GM23338 (cell line): ENCODE data around the gene CCR5. TPM values are rescaled to one million over a fixed set of nuclear protein-coding genes. Genes with fewer than 3 reads are reported as not detected.

Experiments used
- ATAC-seq: fragments of 200-7000 bp; cut with Tn5 transposase; 3 replicates; pipeline ENCODE4 v1.9.1; 2020
- DNase-seq: peaks from one replicate; pipeline ENCODE4 v3.0.0-alpha.2; 2015; ENCODE audit warnings: low spot score
- H2AFZ ChIP-seq: fragments of 200-600 bp; sonication (generic); 2 replicates; pipeline ENCODE4 v1.8.0; 2016; ENCODE audit warnings: antibody characterized with exemption, mild to moderate bottlenecking, moderate library complexity
- H3F3A ChIP-seq: fragments of 200-600 bp; sonication (generic); replicated peaks from 2 replicates; pipeline ENCODE4 v1.8.0; 2017; ENCODE audit warnings: antibody characterized with exemption, mixed run types, low read depth
- H3K27ac ChIP-seq: fragments of 200-600 bp; sonication (generic); 2 replicates; pipeline ENCODE4 v1.6.1; 2016; ENCODE audit warnings: low read depth
- H3K27me3 ChIP-seq: fragments of 200-600 bp; sonication (generic); 2 replicates; pipeline ENCODE4 v1.8.0; 2016; ENCODE audit warnings: mild to moderate bottlenecking, mixed run types, moderate library complexity; ENCODE audit not compliant: insufficient read depth
- H3K36me3 ChIP-seq: fragments of 200-600 bp; sonication (generic); 2 replicates; pipeline ENCODE4 v1.8.0; 2016; ENCODE audit warnings: mild to moderate bottlenecking; ENCODE audit not compliant: insufficient read depth
- H3K4me1 ChIP-seq: fragments of 200-600 bp; sonication (generic); 2 replicates; pipeline ENCODE4 v1.8.0; 2016; ENCODE audit warnings: mild to moderate bottlenecking, moderate library complexity; ENCODE audit not compliant: insufficient read depth
- H3K4me2 ChIP-seq: fragments of 200-600 bp; sonication (generic); 2 replicates; pipeline ENCODE4 v1.7.1; 2017; ENCODE audit warnings: mixed run types
- H3K4me3 ChIP-seq: fragments of 200-600 bp; sonication (generic); 2 replicates; pipeline ENCODE4 v1.6.1; 2016; ENCODE audit warnings: mixed run types
- H3K79me2 ChIP-seq: fragments of 200-600 bp; sonication (generic); replicated peaks from 2 replicates; pipeline ENCODE4 v1.8.0; 2017; ENCODE audit warnings: mild to moderate bottlenecking; ENCODE audit not compliant: insufficient read depth
- H3K9me2 ChIP-seq: fragments of 200-600 bp; sonication (generic); 2 replicates; pipeline ENCODE4 v1.8.0; 2017; ENCODE audit not compliant: insufficient read depth
- H4K20me1 ChIP-seq: fragments of 200-600 bp; sonication (generic); replicated peaks from 2 replicates; pipeline ENCODE4 v1.8.0; 2017; ENCODE audit warnings: mild to moderate bottlenecking; ENCODE audit not compliant: insufficient read depth
- H3K27ac Mint-ChIP-seq: 2 replicates; pipeline ENCODE4 v1.8.0; 2020; ENCODE audit warnings: inconsistent platforms, mild to moderate bottlenecking, moderate library complexity, mixed read lengths
- H3K27me3 Mint-ChIP-seq: 3 replicates; pipeline ENCODE4 v1.8.0; 2022; ENCODE audit warnings: low read depth, mild to moderate bottlenecking, moderate library complexity, mixed read lengths, inconsistent platforms; ENCODE audit not compliant: insufficient read depth, poor library complexity
- H3K36me3 Mint-ChIP-seq: 3 replicates; pipeline ENCODE4 v1.8.0; 2021; ENCODE audit warnings: low read depth, mild to moderate bottlenecking, inconsistent platforms, moderate library complexity, mixed read lengths
- H3K4me1 Mint-ChIP-seq: 3 replicates; pipeline ENCODE4 v1.8.0; 2020; ENCODE audit warnings: mild to moderate bottlenecking, inconsistent platforms, mixed read lengths
- H3K4me3 Mint-ChIP-seq: 3 replicates; pipeline ENCODE4 v1.8.0; 2021; ENCODE audit warnings: moderate library complexity, mild to moderate bottlenecking, inconsistent platforms, mixed read lengths
- H3K9me3 Mint-ChIP-seq: 3 replicates; pipeline ENCODE4 v1.8.0; 2020; ENCODE audit warnings: moderate library complexity, mild to moderate bottlenecking, inconsistent platforms, mixed read lengths
- CREB1 ChIP-seq: fragments of 250-450 bp; sonication (Bioruptor Pico); IDR thresholded peaks from 2 replicates; pipeline ENCODE4 v1.5.0; 2020; ENCODE audit warnings: low read depth, mild to moderate bottlenecking, moderate library complexity
- CTCF ChIP-seq, 2 experiments: fragments of 200-600 bp in 1 of 2; sonication (generic) in 1 of 2; conservative IDR thresholded peaks; 2 replicates each; pipeline versions ENCODE4 v1.5.1 to v1.6.1; 2016 to 2017; ENCODE audit warnings: antibody characterized with exemption in 2 of 2, low read depth in 2 of 2, mild to moderate bottlenecking in 2 of 2, moderate library complexity in 1 of 2
- EZH2 ChIP-seq: fragments of 200-600 bp; sonication (generic); IDR thresholded peaks from one replicate; pipeline ENCODE4 v1.8.0; 2017; ENCODE audit warnings: antibody characterized with exemption, mild to moderate bottlenecking, low read depth; ENCODE audit not compliant: unreplicated experiment
- EZH2phosphoT487 ChIP-seq: fragments of 200-600 bp; sonication (generic); IDR thresholded peaks from one replicate; pipeline ENCODE4 v1.8.1; 2018; ENCODE audit warnings: antibody characterized with exemption; ENCODE audit not compliant: unreplicated experiment
- JUNB ChIP-seq: IDR thresholded peaks from one replicate; pipeline ENCODE4 v1.6.1; 2016; ENCODE audit warnings: antibody characterized with exemption; ENCODE audit not compliant: unreplicated experiment
- NANOG ChIP-seq: IDR thresholded peaks from 2 replicates; pipeline ENCODE4 v1.6.1; 2016; ENCODE audit warnings: antibody characterized with exemption, borderline replicate concordance
- POLR2AphosphoS5 ChIP-seq: IDR thresholded peaks from 2 replicates; pipeline ENCODE4 v1.6.1; 2016; ENCODE audit warnings: antibody characterized with exemption, low read depth
- REST ChIP-seq: IDR thresholded peaks from one replicate; pipeline ENCODE4 v1.6.1; 2018; ENCODE audit warnings: antibody characterized with exemption; ENCODE audit not compliant: unreplicated experiment
- STAT1 ChIP-seq: IDR thresholded peaks from one replicate; pipeline ENCODE4 v1.6.1; 2016; ENCODE audit warnings: antibody characterized with exemption; ENCODE audit not compliant: unreplicated experiment
- ZNF114 ChIP-seq: fragments of 250-450 bp; sonication (Bioruptor Pico); IDR thresholded peaks from 2 replicates; pipeline ENCODE4 v1.5.0; 2020; ENCODE audit warnings: mild to moderate bottlenecking, moderate library complexity
- ZNF331 ChIP-seq: fragments of 250-450 bp; sonication (Bioruptor Pico); IDR thresholded peaks from 2 replicates; pipeline ENCODE4 v1.5.0; 2020; ENCODE audit warnings: low read depth, mild to moderate bottlenecking, moderate library complexity
- ZNF462 ChIP-seq: fragments of 250-450 bp; sonication (Bioruptor Pico); IDR thresholded peaks from 2 replicates; pipeline ENCODE4 v1.5.0; 2020; ENCODE audit warnings: mild to moderate bottlenecking, moderate library complexity
- polyA plus RNA-seq: library from polyadenylated mRNA; unstranded; fragments of >200 nt; fragmentation: Nextera tagmentation; extraction: Ambion mirVana; gene quantifications from 2 replicates; pipeline ENCODE4 v1.2.1, GENCODE V29; 2016
- total RNA-seq: library from RNA; depleted of rRNA; stranded (reverse); fragments of >200 nt; shearing (Covaris generic); gene quantifications from 2 replicates; pipeline ENCODE4 v1.2.3, GENCODE V29; 2014
- TF ChIP-seq, protein P1 (sequence below): IDR thresholded peaks from 2 replicates; pipeline ENCODE4 v1.6.1; 2016; ENCODE audit warnings: antibody characterized with exemption

The CCR5 gene
- total and polyA plus RNA-seq, 2 experiments from 2014 or later = not detected

DNA sequence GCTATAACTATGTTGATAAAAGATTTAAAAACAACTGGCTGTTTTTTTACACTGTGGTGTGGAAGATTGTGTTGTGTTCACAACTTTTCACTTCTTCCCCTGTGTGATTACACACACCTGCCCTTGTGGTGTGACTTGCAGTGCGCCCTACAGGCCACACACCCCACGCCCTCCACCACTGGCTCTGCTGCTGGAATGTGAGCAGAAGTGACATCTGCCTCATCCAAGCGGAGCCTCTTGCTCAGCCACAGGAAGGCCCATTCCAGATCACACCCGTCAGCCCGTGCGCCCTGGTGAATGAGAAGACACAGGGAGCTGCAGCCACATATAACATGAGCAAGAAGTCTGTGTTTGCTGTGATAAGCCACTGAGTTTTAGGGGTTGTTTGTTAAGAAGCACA, 9.8 kb upstream of the CCR5 start:
- no peak for TF ChIP-seq CREB1
- TF ChIP-seq JUNB = no peak
- no peak for TF ChIP-seq NANOG
- TF ChIP-seq STAT1 = no peak
- no peak for TF ChIP-seq ZNF331 (CRISPR knock-in tag)
- TF ChIP-seq, protein P1, sequence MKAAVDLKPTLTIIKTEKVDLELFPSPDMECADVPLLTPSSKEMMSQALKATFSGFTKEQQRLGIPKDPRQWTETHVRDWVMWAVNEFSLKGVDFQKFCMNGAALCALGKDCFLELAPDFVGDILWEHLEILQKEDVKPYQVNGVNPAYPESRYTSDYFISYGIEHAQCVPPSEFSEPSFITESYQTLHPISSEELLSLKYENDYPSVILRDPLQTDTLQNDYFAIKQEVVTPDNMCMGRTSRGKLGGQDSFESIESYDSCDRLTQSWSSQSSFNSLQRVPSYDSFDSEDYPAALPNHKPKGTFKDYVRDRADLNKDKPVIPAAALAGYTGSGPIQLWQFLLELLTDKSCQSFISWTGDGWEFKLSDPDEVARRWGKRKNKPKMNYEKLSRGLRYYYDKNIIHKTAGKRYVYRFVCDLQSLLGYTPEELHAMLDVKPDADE = no peak
- TF ChIP-seq POLR2AphosphoS5 = no peak
- TF ChIP-seq REST = no peak
- no peak for TF ChIP-seq EZH2phosphoT487
- no peak for TF ChIP-seq CTCF (conservative IDR thresholded peaks at IDR 0.05; ENCODE audit: low read depth in 2 of 2)
- TF ChIP-seq ZNF462 (CRISPR knock-in tag) = no peak
- no peak for TF ChIP-seq ZNF114 (CRISPR knock-in tag)
- no peak for TF ChIP-seq EZH2
- no peaks in the 10 kb centered on the region for H3K27me3 ChIP-seq
- H3K27ac Mint-ChIP-seq = no peak overlapping the region; the same call in 1 of the 2 replicates
- H3K27me3 Mint-ChIP-seq = peaks cover 2% of the 10 kb centered on the region
- no peaks in the 10 kb centered on the region for H3K36me3 ChIP-seq
- no peaks in the 10 kb centered on the region; the same call in 1 of the 3 replicates for H3K4me1 Mint-ChIP-seq
- ATAC-seq = peak; percentile 48; the same call in 2 of the 3 replicates
- H3K9me2 ChIP-seq = peaks cover 9% of the 10 kb centered on the region
- no peaks in the 10 kb centered on the region for H3F3A ChIP-seq
- H3K27ac ChIP-seq = no peak overlapping the region
- H3K36me3 Mint-ChIP-seq = no peaks in the 10 kb centered on the region
- H3K4me3 ChIP-seq = no peak overlapping the region
- H3K79me2 ChIP-seq = no peaks in the 10 kb centered on the region
- no peak for DNase-seq
- H3K4me1 ChIP-seq = no peaks in the 10 kb centered on the region
- 0 out of 2 replicates have a peak overlapping the region, but pooled peaks have one; percentile 20 for H2AFZ ChIP-seq
- H3K4me2 ChIP-seq = no peak overlapping the region
- no peaks in the 10 kb centered on the region for H4K20me1 ChIP-seq
- no peaks in the 10 kb centered on the region; the same call in 2 of the 3 replicates for H3K9me3 Mint-ChIP-seq
- no peak overlapping the region for H3K4me3 Mint-ChIP-seq
